Thyroid gland (tissue), 4 donors: ENCODE measurements around the gene ANKRD11.

ENCODE experiments used
- CTCF ChIP-seq, 6 experiments: fragments of 200-600 bp in 3 of 6; fragments of 450-650 bp in 3 of 6; sonication (generic) in 3 of 6; IDR thresholded peaks; one replicate each; pipeline ENCODE4 v1.5.1; 2016 to 2019; ENCODE audit warnings: antibody characterized with exemption in 6 of 6, mild to moderate bottlenecking in 2 of 6, inconsistent platforms in 1 of 6, moderate library complexity in 1 of 6
- POLR2A ChIP-seq, 2 donors: fragments of 450-650 bp; IDR thresholded peaks; one replicate each; pipeline ENCODE4 v1.6.1; 2017; ENCODE audit warnings: antibody characterized with exemption in 2 of 2, mild to moderate bottlenecking in 2 of 2, moderate library complexity in 1 of 2

GRCh38 chr16:89402962-89403361 lies 87.4 kb downstream of the ANKRD11 start:
- TF ChIP-seq CTCF (IDR thresholded peaks at IDR 0.05) (no peak), POLR2A (IDR thresholded peaks at IDR 0.05) (no peak)
